Peyer's patch (tissue), 4 donors: Measurements from ENCODE around the gene ULBP2.

Source experiments
- POLR2A ChIP-seq, 2 donors: fragments of 450-650 bp; IDR thresholded peaks; one replicate each; pipeline ENCODE4 v1.5.1; 2017; ENCODE audit warnings: antibody characterized with exemption in 2 of 2, mild to moderate bottlenecking in 2 of 2, moderate library complexity in 2 of 2
- TF ChIP-seq, protein P1 (sequence below), 6 experiments: fragments of 450-650 bp in 4 of 6; fragments of 200-600 bp in 2 of 6; sonication (generic) in 1 of 6; IDR thresholded peaks; one replicate each; pipeline ENCODE4 v1.5.1; 2017 to 2019; ENCODE audit warnings: antibody characterized with exemption in 6 of 6, mild to moderate bottlenecking in 3 of 6, moderate library complexity in 1 of 6

DNA sequence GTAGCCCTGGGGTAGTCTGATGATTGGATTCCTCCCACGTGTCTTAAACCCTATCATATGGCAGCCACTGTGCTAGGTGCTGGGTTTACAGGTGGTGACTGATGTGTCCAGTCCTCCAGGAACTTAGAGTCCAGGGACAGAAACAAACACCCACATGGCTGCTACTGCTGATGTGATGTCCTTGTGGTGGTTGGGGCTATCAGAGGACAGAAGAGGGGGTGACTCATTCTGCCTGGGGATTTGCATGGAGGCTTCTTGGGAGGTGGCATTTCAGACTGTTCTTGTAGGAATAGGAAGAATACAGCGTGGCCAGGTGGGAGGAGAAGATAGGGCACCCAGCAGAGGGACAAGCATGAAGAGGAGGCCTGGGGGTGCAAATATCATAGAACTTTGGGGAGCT, 28.7 kb upstream of the ULBP2 start:
- TF ChIP-seq, protein P1, sequence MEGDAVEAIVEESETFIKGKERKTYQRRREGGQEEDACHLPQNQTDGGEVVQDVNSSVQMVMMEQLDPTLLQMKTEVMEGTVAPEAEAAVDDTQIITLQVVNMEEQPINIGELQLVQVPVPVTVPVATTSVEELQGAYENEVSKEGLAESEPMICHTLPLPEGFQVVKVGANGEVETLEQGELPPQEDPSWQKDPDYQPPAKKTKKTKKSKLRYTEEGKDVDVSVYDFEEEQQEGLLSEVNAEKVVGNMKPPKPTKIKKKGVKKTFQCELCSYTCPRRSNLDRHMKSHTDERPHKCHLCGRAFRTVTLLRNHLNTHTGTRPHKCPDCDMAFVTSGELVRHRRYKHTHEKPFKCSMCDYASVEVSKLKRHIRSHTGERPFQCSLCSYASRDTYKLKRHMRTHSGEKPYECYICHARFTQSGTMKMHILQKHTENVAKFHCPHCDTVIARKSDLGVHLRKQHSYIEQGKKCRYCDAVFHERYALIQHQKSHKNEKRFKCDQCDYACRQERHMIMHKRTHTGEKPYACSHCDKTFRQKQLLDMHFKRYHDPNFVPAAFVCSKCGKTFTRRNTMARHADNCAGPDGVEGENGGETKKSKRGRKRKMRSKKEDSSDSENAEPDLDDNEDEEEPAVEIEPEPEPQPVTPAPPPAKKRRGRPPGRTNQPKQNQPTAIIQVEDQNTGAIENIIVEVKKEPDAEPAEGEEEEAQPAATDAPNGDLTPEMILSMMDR (IDR thresholded peaks at IDR 0.05) = no peak
- TF ChIP-seq POLR2A (IDR thresholded peaks at IDR 0.05) = no peak
